ENCODE results near the gene CCHCR1.

Gene CCHCR1

DNA sequence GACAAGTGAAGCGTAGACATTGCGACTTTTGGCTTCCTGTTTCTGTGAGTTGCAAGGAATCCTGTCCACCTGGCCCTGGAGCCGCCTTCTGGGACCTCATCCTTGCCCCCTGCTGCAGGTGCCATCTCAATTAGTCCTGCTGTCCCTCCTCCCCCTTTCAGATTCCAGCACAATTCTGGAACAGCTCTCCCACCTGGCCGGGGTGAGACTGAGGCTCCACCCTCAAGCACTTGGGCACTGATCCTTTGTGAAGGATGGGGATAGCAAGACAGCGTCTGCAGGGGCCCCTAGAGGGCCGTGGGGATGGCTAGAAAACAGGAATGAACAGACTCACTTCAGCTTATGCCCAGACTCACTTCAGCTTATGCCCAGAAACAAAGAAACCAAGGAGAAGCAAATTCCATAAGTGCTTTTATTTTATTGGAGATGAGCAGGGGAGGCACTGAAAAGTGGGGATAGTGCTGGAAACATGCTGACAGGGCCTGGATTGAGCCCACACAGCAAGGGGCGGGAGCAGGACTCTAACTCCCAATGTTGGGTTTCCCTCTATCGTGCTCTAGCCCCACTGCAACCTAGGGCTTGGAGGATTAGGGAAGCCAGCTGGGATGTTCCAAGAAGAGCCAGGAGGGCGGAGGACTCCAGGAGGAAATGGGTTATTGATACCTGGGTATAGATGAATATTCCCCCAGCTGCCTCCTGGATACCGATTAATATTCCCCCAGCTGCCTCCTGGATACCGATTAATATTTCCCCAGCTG lies 46.6 kb downstream of the CCHCR1 start:
- DNase-seq: no peak

DNA sequence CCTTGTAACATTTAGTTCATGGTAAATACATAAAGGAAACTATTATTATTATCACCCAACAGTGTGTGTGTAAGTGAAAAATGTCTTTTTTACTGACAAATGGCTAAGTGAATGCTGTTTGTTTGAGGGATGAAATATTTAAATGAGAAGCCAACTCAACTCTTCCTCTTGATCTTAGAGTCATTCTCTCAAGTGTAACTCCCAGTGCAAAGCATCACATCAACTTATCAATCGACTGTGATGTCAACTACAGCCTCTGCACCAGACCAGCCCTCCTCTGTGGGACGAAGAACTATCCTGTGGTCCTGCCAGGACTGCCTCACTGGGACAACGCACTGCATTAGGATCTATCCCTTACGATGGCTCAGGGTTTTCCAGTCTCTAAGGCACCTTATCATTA lies 50.5 kb downstream of the CCHCR1 start:
- no peak for DNase-seq

GRCh38 chr6:31103136-31103535 lies 54.5 kb downstream of the CCHCR1 start:
- DNase-seq: no peak

GRCh38 chr6:31098449-31098938 lies 59.1 kb downstream of the CCHCR1 start:
- DNase-seq: no peak

- DNase-seq: no peak
Observed at GRCh38 chr6:31096656-31097055, 60.9 kb downstream of the CCHCR1 start.

DNA sequence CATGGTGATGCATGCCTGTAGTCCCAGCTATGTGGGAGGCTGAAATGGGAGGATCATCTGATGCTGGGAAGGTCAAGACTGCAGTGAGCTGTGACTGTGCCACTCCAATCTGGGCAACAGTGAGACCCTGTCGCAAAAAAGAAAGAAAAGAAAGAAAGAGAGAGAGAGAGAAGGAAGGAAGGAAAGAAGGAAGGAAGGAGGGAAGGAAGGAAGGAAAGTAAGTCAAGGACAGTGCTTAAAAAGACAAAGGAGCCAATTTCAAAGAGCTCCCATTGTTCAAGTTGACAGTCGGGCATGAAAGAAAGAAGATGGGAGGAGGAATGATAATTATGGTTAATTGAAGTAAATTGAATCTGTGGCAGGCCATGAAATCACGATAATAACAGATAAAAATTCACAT lies 61.4 kb downstream of the CCHCR1 start:
- DNase-seq: no peak

- no peak for DNase-seq
Observed at GRCh38 chr6:31094389-31094881, 63.2 kb downstream of the CCHCR1 start.

- no peak for DNase-seq
Observed at GRCh38 chr6:31092769-31093505, 64.7 kb downstream of the CCHCR1 start.

All from nucleus accumbens (tissue), 56 donors.